Measurements from ENCODE around the gene PTPN23. TPM values are rescaled to one million over a fixed set of nuclear protein-coding genes. Genes with fewer than 3 reads are reported as not detected.
A peak's percentile ranks its signal among the peaks of the same experiment; 100 is the strongest.
"Not testable (repeated sequence)": the region's sequence is repeated elsewhere in the genome, so short reads cannot be mapped to it uniquely, and the experiment has no call there.

Gene PTPN23
- total RNA-seq, 2 experiments from 2014 or later, result 25.9 to 30.3 TPM

GRCh38 chr3:47362701-47363100 is 18.1 kb upstream of the PTPN23 start:
- Mint-ChIP-seq H3K9me3 (peaks cover 23% of the 10 kb centered on the region), H3K4me3 (peak overlapping the region; percentile 33), H3K36me3 (peaks cover 20% of the 10 kb centered on the region), H3K27ac (peak overlapping the region; percentile 76), H3K27me3 (no peaks in the 10 kb centered on the region), H3K4me1 (peaks cover 15% of the 10 kb centered on the region)
- peak; percentile 21 for DNase-seq

- no peak overlapping the region for H3K4me3 Mint-ChIP-seq
- no peak for DNase-seq
- H3K36me3 Mint-ChIP-seq, result peaks cover 13% of the 10 kb centered on the region
- H3K27me3 Mint-ChIP-seq, result peaks cover 3% of the 10 kb centered on the region
- no peak overlapping the region for H3K27ac Mint-ChIP-seq
- H3K4me1 Mint-ChIP-seq, result peaks cover 12% of the 10 kb centered on the region
- peaks cover 11% of the 10 kb centered on the region for H3K9me3 Mint-ChIP-seq
Observed at GRCh38 chr3:47365213-47366153, 15.3 kb upstream of the PTPN23 start.

- DNase-seq, result no peak
- Mint-ChIP-seq H3K27me3 (peaks cover 3% of the 10 kb centered on the region), H3K27ac (no peak overlapping the region), H3K9me3 (peaks cover 10% of the 10 kb centered on the region), H3K4me3 (no peak overlapping the region), H3K4me1 (peaks cover 12% of the 10 kb centered on the region), H3K36me3 (peaks cover 11% of the 10 kb centered on the region)
Observed at GRCh38 chr3:47366833-47367232, 14.0 kb upstream of the PTPN23 start.

GRCh38 chr3:47367631-47368030 is 13.2 kb upstream of the PTPN23 start:
- Mint-ChIP-seq H3K27ac (no peak overlapping the region), H3K27me3 (peaks cover 3% of the 10 kb centered on the region), H3K36me3 (peaks cover 4% of the 10 kb centered on the region), H3K9me3 (peaks cover 5% of the 10 kb centered on the region), H3K4me3 (no peak overlapping the region), H3K4me1 (peaks cover 5% of the 10 kb centered on the region)
- DNase-seq, result no peak

GRCh38 chr3:47370020-47370419 is 10.8 kb upstream of the PTPN23 start:
- not testable (repeated sequence) for H3K36me3 Mint-ChIP-seq, H3K9me3 Mint-ChIP-seq, H3K27ac Mint-ChIP-seq, H3K27me3 Mint-ChIP-seq, DNase-seq, H3K4me1 Mint-ChIP-seq, H3K4me3 Mint-ChIP-seq

- no peak overlapping the region for H3K4me3 Mint-ChIP-seq
- no peak overlapping the region for H3K27ac Mint-ChIP-seq
- H3K4me1 Mint-ChIP-seq, result no peaks in the 10 kb centered on the region
- H3K36me3 Mint-ChIP-seq, result no peaks in the 10 kb centered on the region
- peak; percentile 32 for DNase-seq
- no peaks in the 10 kb centered on the region for H3K9me3 Mint-ChIP-seq
- peaks cover 3% of the 10 kb centered on the region for H3K27me3 Mint-ChIP-seq
Observed at GRCh38 chr3:47370887-47371697, 9.7 kb upstream of the PTPN23 start.

GRCh38 chr3:47374587-47374986 is 6.2 kb upstream of the PTPN23 start:
- Mint-ChIP-seq H3K4me3 (no peak overlapping the region), H3K4me1 (peaks cover 6% of the 10 kb centered on the region), H3K27me3 (peaks cover under 1% of the 10 kb centered on the region), H3K27ac (no peak overlapping the region), H3K36me3 (no peaks in the 10 kb centered on the region), H3K9me3 (no peaks in the 10 kb centered on the region)
- no peak for DNase-seq

GRCh38 chr3:47376393-47376792 is 4.4 kb upstream of the PTPN23 start:
- Mint-ChIP-seq H3K27me3 (no peaks in the 10 kb centered on the region), H3K27ac (no peak overlapping the region), H3K4me1 (peaks cover 12% of the 10 kb centered on the region), H3K36me3 (peaks cover 4% of the 10 kb centered on the region), H3K9me3 (no peaks in the 10 kb centered on the region), H3K4me3 (no peak overlapping the region)
- no peak for DNase-seq

- Mint-ChIP-seq H3K27me3 (no peaks in the 10 kb centered on the region), H3K9me3 (no peaks in the 10 kb centered on the region), H3K4me1 (peaks cover 19% of the 10 kb centered on the region), H3K4me3 (no peak overlapping the region), H3K27ac (no peak overlapping the region), H3K36me3 (peaks cover 4% of the 10 kb centered on the region)
- no peak for DNase-seq
Observed at GRCh38 chr3:47377186-47377585, 3.6 kb upstream of the PTPN23 start.

- Mint-ChIP-seq H3K4me3 (peak overlapping the region; percentile 99), H3K4me1 (peaks cover 26% of the 10 kb centered on the region), H3K27ac (no peak overlapping the region), H3K9me3 (no peaks in the 10 kb centered on the region), H3K36me3 (peaks cover 8% of the 10 kb centered on the region), H3K27me3 (no peaks in the 10 kb centered on the region)
- DNase-seq, result no peak
Observed at GRCh38 chr3:47378869-47379268, 2.0 kb upstream of the PTPN23 start.

GRCh38 chr3:47379411-47379899 is 1.4 kb upstream of the PTPN23 start:
- H3K27ac Mint-ChIP-seq, result peak overlapping the region; percentile 99
- no peaks in the 10 kb centered on the region for H3K27me3 Mint-ChIP-seq
- DNase-seq, result no peak
- H3K36me3 Mint-ChIP-seq, result peaks cover 8% of the 10 kb centered on the region
- peak overlapping the region; percentile 99 for H3K4me3 Mint-ChIP-seq
- H3K9me3 Mint-ChIP-seq, result no peaks in the 10 kb centered on the region
- peaks cover 26% of the 10 kb centered on the region for H3K4me1 Mint-ChIP-seq

GRCh38 chr3:47380026-47380600 is 708 bp upstream of the PTPN23 start:
- peaks cover 8% of the 10 kb centered on the region for H3K36me3 Mint-ChIP-seq
- peak overlapping the region; percentile 99 for H3K27ac Mint-ChIP-seq
- H3K9me3 Mint-ChIP-seq, result no peaks in the 10 kb centered on the region
- peaks cover 26% of the 10 kb centered on the region for H3K4me1 Mint-ChIP-seq
- no peaks in the 10 kb centered on the region for H3K27me3 Mint-ChIP-seq
- peak overlapping the region; percentile 99 for H3K4me3 Mint-ChIP-seq
- no peak for DNase-seq

- peaks cover 33% of the 10 kb centered on the region for H3K4me1 Mint-ChIP-seq
- no peaks in the 10 kb centered on the region for H3K27me3 Mint-ChIP-seq
- no peaks in the 10 kb centered on the region for H3K9me3 Mint-ChIP-seq
- peak overlapping the region; percentile 99 for H3K27ac Mint-ChIP-seq
- peak overlapping the region; percentile 99 for H3K4me3 Mint-ChIP-seq
- peak; percentile 91 for DNase-seq
- H3K36me3 Mint-ChIP-seq, result peaks cover 11% of the 10 kb centered on the region
Observed at GRCh38 chr3:47381317-47382157, 716 bp downstream of the PTPN23 start.

GRCh38 chr3:47384425-47384824 is 3.6 kb downstream of the PTPN23 start:
- no peak overlapping the region for H3K27ac Mint-ChIP-seq
- H3K36me3 Mint-ChIP-seq, result peaks cover 23% of the 10 kb centered on the region
- no peak overlapping the region for H3K4me3 Mint-ChIP-seq
- DNase-seq, result no peak
- H3K4me1 Mint-ChIP-seq, result peaks cover 37% of the 10 kb centered on the region
- H3K27me3 Mint-ChIP-seq, result no peaks in the 10 kb centered on the region
- no peaks in the 10 kb centered on the region for H3K9me3 Mint-ChIP-seq
